ENCODE data around the gene GPNMB.

The GPNMB gene

DNA sequence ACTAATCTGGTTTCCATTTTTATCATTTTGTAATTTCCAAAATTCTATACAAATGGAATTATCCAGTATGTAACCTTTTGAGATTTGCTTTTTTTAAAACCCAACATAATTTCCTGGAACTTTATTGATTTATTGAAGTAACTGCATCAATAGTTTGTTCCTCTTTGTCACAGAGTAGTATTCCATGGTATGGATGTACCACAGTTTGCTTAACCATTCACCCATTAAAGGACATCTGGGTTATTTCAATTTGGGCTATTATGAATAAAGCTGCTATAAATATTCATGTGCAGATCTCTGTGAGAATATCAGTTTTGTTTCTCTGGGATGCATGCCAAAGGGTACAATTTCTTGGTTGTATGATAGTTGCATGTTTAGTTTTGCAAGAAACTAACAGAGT is 2.9 kb downstream of the GPNMB start:
- no peak for DNase-seq (ENCODE audit: low read depth)
- H3K4me3 ChIP-seq (ENCODE audit: low read length): peak overlapping the region; percentile 92
- TF ChIP-seq, protein P1, sequence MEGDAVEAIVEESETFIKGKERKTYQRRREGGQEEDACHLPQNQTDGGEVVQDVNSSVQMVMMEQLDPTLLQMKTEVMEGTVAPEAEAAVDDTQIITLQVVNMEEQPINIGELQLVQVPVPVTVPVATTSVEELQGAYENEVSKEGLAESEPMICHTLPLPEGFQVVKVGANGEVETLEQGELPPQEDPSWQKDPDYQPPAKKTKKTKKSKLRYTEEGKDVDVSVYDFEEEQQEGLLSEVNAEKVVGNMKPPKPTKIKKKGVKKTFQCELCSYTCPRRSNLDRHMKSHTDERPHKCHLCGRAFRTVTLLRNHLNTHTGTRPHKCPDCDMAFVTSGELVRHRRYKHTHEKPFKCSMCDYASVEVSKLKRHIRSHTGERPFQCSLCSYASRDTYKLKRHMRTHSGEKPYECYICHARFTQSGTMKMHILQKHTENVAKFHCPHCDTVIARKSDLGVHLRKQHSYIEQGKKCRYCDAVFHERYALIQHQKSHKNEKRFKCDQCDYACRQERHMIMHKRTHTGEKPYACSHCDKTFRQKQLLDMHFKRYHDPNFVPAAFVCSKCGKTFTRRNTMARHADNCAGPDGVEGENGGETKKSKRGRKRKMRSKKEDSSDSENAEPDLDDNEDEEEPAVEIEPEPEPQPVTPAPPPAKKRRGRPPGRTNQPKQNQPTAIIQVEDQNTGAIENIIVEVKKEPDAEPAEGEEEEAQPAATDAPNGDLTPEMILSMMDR (conservative IDR thresholded peaks at IDR 0.05; ENCODE audit: low read depth, low read length): no peak

DNA sequence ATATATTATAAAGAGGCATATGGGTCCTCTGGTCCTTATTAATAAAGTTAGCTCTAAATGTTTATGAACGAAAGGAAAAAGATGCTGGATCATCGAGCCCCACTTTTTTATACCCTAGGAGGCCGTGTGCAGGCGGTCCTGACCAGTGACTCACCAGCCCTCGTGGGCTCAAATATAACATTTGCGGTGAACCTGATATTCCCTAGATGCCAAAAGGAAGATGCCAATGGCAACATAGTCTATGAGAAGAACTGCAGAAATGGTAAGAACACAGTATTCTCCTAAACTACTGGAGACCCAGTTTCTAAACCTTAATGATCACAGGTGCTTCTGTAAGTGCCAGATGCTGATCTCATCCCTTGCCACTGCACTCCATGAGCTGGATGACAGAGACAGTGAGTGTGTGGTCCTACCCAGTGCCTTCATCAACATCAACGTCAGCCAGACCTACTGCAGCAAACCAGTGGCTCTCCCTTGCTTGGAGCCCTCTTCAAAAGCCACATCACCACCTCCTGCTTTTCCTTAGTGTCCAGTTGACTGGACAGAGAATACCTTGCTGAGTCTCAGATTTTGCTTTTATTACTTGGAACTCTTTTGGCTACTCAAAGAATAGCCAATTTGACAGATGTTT is 7.6 kb downstream of the GPNMB start:
- no peak overlapping the region for H3K4me3 ChIP-seq (ENCODE audit: low read length)
- no peak for DNase-seq (ENCODE audit: low read depth)
- TF ChIP-seq, protein P1 (conservative IDR thresholded peaks at IDR 0.05; ENCODE audit: low read depth, low read length): no peak

DNA sequence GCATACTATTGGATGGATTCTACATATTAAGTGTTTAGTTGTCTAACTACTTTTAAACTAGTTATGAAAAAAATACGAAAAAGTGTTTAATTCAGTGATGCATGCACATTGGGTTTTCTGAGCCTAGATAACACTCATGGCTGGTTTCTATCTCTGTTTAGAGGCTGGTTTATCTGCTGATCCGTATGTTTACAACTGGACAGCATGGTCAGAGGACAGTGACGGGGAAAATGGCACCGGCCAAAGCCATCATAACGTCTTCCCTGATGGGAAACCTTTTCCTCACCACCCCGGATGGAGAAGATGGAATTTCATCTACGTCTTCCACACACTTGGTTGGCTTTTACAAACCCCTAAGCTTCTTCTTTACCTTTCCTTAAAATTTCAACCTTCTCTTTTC is 10.2 kb downstream of the GPNMB start:
- TF ChIP-seq, protein P1 (conservative IDR thresholded peaks at IDR 0.05; ENCODE audit: low read depth, low read length): no peak
- no peak overlapping the region for H3K4me3 ChIP-seq (ENCODE audit: low read length)
- no peak for DNase-seq (ENCODE audit: low read depth)

DNA sequence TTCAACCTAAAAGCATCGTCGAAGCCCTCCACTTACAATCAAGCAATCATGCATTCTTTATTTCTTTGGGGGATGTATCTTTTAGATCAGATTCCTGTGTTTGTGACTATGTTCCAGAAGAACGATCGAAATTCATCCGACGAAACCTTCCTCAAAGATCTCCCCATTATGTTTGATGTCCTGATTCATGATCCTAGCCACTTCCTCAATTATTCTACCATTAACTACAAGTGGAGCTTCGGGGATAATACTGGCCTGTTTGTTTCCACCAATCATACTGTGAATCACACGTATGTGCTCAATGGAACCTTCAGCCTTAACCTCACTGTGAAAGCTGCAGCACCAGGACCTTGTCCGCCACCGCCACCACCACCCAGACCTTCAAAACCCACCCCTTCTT is 13.8 kb downstream of the GPNMB start:
- H3K4me3 ChIP-seq (ENCODE audit: low read length): no peak overlapping the region
- DNase-seq (ENCODE audit: low read depth): no peak
- TF ChIP-seq, protein P1 (conservative IDR thresholded peaks at IDR 0.05; ENCODE audit: low read depth, low read length): no peak

DNA sequence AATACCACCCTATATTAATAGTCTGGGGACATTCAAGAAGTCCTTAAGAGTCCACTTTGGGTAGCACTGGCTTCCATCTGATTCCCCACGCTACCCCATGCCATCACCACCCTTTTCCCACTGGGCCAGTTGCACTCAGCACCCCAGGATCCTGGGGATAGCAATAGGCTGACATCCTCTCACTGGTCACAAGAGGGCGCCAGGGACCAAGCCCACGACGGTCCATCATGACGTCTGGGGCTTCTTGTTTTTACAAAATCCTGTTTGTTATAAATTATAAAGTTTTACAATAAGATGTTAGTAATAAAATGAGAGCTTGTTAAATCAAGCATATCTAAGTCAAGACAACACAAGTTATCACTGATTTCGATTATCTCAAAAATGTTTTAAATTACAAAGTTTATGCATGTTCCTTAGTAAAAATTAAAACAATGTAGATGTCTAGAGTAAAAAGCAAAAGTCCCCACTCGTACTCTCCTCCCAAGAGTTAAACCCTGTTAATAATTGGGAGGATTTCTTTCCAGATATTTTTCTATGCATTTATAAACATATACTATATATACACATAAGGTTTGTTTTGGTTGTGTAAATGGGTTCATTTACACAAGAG is 15.4 kb downstream of the GPNMB start:
- no peak overlapping the region for H3K4me3 ChIP-seq (ENCODE audit: low read length)
- TF ChIP-seq, protein P1 (conservative IDR thresholded peaks at IDR 0.05; ENCODE audit: low read depth, low read length): peak; percentile 93
- no peak for DNase-seq (ENCODE audit: low read depth)

DNA sequence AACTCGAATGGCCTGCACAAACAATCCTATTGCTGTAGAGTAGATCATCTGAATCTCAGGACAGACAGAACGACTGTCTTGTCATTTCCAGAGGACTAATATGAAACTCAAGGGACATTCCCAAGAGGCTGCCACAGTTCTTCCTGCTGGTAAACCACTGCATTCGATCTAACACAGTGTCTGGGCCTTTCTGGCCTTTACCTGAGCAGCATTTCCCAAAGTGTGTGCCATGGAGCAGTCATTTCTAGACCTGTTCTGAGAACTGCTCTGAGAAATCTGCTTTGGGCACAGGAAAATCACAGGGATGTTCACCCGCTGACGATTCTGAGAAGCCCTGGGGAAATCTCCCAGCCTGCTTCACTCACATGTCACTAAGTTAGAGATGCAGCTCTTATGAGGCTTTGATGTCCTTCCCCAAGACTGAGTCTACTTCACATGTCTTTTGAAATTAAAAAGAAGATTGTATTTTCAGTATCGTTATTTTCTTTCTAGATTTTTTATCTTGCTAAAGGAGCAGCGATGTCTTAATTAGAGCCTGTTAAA is 18.4 kb downstream of the GPNMB start:
- H3K4me3 ChIP-seq (ENCODE audit: low read length): no peak overlapping the region
- TF ChIP-seq, protein P1 (conservative IDR thresholded peaks at IDR 0.05; ENCODE audit: low read depth, low read length): no peak
- no peak for DNase-seq (ENCODE audit: low read depth)

DNA sequence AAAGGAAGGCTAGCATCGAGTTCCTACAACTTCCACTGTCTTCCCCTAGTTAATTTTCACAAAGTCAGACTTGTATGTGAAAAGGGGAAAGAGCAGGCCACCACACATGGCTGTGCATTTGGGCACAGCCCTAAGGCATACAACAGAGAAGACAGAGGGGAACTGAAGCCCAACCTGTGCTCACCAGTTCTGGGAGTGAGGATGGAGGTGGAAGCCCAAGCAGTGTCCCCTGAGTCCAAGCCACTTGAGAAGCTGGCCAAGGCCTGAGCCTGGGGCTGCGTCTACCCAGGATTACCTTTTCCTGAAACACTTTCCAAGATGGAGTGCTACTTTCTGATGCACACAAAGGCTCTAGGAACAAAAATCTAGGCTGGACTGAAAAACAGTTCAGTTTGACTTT is 20.3 kb downstream of the GPNMB start:
- DNase-seq (ENCODE audit: low read depth): no peak
- no peak overlapping the region for H3K4me3 ChIP-seq (ENCODE audit: low read length)
- TF ChIP-seq, protein P1 (conservative IDR thresholded peaks at IDR 0.05; ENCODE audit: low read depth, low read length): no peak

All from retinal pigment epithelial cell (primary cell).